22Rv1 (cell line): ENCODE results near the gene CSPG4.
"Not testable (repeated sequence)": the region's sequence is repeated elsewhere in the genome, so short reads cannot be mapped to it uniquely, and the experiment has no call there.

Experiments used
- H3K27ac ChIP-seq: fragments of 450-650 bp; 2 replicates; pipeline ENCODE4 v1.5.1; 2017
- CTCF ChIP-seq: fragments of 450-650 bp; IDR thresholded peaks from 2 replicates; pipeline ENCODE4 v1.5.1; 2017; ENCODE audit warnings: mild to moderate bottlenecking
- ZFX ChIP-seq: fragments of 450-650 bp; IDR thresholded peaks from 2 replicates; pipeline ENCODE4 v1.6.1; 2017; ENCODE audit warnings: antibody characterized with exemption, borderline replicate concordance

CSPG4 gene

GRCh38 chr15:75720787-75721479 is 8.3 kb upstream of the CSPG4 start:
- no peak overlapping the region for H3K27ac ChIP-seq
- TF ChIP-seq ZFX (no peak), CTCF (peak; percentile 63)

GRCh38 chr15:75720297-75720696 is 7.6 kb upstream of the CSPG4 start:
- TF ChIP-seq CTCF = no peak
- no peak overlapping the region for H3K27ac ChIP-seq

GRCh38 chr15:75718328-75718727 is 5.7 kb upstream of the CSPG4 start:
- no peak overlapping the region for H3K27ac ChIP-seq
- no peak for TF ChIP-seq CTCF
- TF ChIP-seq ZFX = no peak

GRCh38 chr15:75717001-75717400 is 4.4 kb upstream of the CSPG4 start:
- not testable (repeated sequence) for H3K27ac ChIP-seq

- not testable (repeated sequence) for H3K27ac ChIP-seq
These were observed 3.8 kb upstream of the CSPG4 start for GRCh38 chr15:75716249-75716950.

GRCh38 chr15:75715312-75715832 is 2.7 kb upstream of the CSPG4 start:
- not testable (repeated sequence) for H3K27ac ChIP-seq

GRCh38 chr15:75714195-75714594 is 1.5 kb upstream of the CSPG4 start:
- H3K27ac ChIP-seq = no peak overlapping the region
- no peak for TF ChIP-seq CTCF
- no peak for TF ChIP-seq ZFX

GRCh38 chr15:75713338-75713895 is 769 bp upstream of the CSPG4 start:
- no peak overlapping the region for H3K27ac ChIP-seq
- no peak for TF ChIP-seq CTCF
- TF ChIP-seq ZFX = no peak

- H3K27ac ChIP-seq = not testable (repeated sequence)
These were observed 1.2 kb downstream of the CSPG4 start for GRCh38 chr15:75711495-75711894.

GRCh38 chr15:75710874-75711273 is 1.8 kb downstream of the CSPG4 start:
- H3K27ac ChIP-seq = not testable (repeated sequence)

- H3K27ac ChIP-seq = not testable (repeated sequence)
These were observed 3.2 kb downstream of the CSPG4 start for GRCh38 chr15:75709458-75709857.
